ENCODE measurements around the gene VKORC1.

VKORC1 gene

GRCh38 chr16:31136287-31136662, 41.7 kb upstream of the VKORC1 start:
- no peak for ATAC-seq

GRCh38 chr16:31135535-31136286, 41.1 kb upstream of the VKORC1 start, which contains the start of gene PRSS8:
Gene PRSS8, minus strand, starts transcription at chr16:31135727. Its CDS starts 229 bp downstream, at chr16:31135498.
- no peak for TF ChIP-seq ISL1 (CRISPR knock-in tag; IDR thresholded peaks at IDR 0.05)
- TF ChIP-seq RARB (CRISPR knock-in tag; IDR thresholded peaks at IDR 0.05): no peak
- TF ChIP-seq ZNF8 (CRISPR knock-in tag; IDR thresholded peaks at IDR 0.05): no peak
- no peak for ATAC-seq

More at GRCh38 chr16:31136287-31136662, 41.7 kb upstream of the VKORC1 start:
- TF ChIP-seq RARB (CRISPR knock-in tag; IDR thresholded peaks at IDR 0.05): no peak
- no peak for TF ChIP-seq ZFP30 (CRISPR knock-in tag; IDR thresholded peaks at IDR 0.05)
- no peak for TF ChIP-seq ZNF565 (CRISPR knock-in tag; conservative IDR thresholded peaks at IDR 0.05; ENCODE audit: low read depth)
- no peak for TF ChIP-seq ZNF70 (CRISPR knock-in tag; IDR thresholded peaks at IDR 0.05)
- no peak for TF ChIP-seq SNAI2 (CRISPR knock-in tag; IDR thresholded peaks at IDR 0.05)
- TF ChIP-seq BACH2 (CRISPR knock-in tag; IDR thresholded peaks at IDR 0.05; ENCODE audit: borderline replicate concordance): no peak

GRCh38 chr16:31134625-31135534, 40.3 kb upstream of the VKORC1 start:
- no peak for ATAC-seq
- no peak for TF ChIP-seq OSR1 (CRISPR knock-in tag; IDR thresholded peaks at IDR 0.05)
- TF ChIP-seq PPARA (CRISPR knock-in tag; IDR thresholded peaks at IDR 0.05; ENCODE audit: borderline replicate concordance): no peak
- TF ChIP-seq PATZ1 (CRISPR knock-in tag; IDR thresholded peaks at IDR 0.05; ENCODE audit: borderline replicate concordance): no peak
- TF ChIP-seq ZFP30 (CRISPR knock-in tag; IDR thresholded peaks at IDR 0.05): no peak
- TF ChIP-seq GLIS3 (CRISPR knock-in tag; IDR thresholded peaks at IDR 0.05): no peak
- no peak for TF ChIP-seq ZC3H10 (CRISPR knock-in tag; IDR thresholded peaks at IDR 0.05)
- no peak for TF ChIP-seq ZNF565 (CRISPR knock-in tag; conservative IDR thresholded peaks at IDR 0.05; ENCODE audit: low read depth)
- no peak for TF ChIP-seq TSHZ2 (CRISPR knock-in tag; IDR thresholded peaks at IDR 0.05)
- TF ChIP-seq POU6F1 (CRISPR knock-in tag; IDR thresholded peaks at IDR 0.05; ENCODE audit: borderline replicate concordance, low read depth): no peak
- TF ChIP-seq ZNF8 (CRISPR knock-in tag; IDR thresholded peaks at IDR 0.05): no peak
- no peak for TF ChIP-seq TCF4 (CRISPR knock-in tag; IDR thresholded peaks at IDR 0.05; ENCODE audit: borderline replicate concordance)
- no peak for TF ChIP-seq SNAI2 (CRISPR knock-in tag; IDR thresholded peaks at IDR 0.05)
- no peak for TF ChIP-seq BACH2 (CRISPR knock-in tag; IDR thresholded peaks at IDR 0.05; ENCODE audit: borderline replicate concordance)
- TF ChIP-seq ISL1 (CRISPR knock-in tag; IDR thresholded peaks at IDR 0.05): no peak
- no peak for TF ChIP-seq CREB5 (CRISPR knock-in tag; IDR thresholded peaks at IDR 0.05; ENCODE audit: low read depth)
- TF ChIP-seq RARB (CRISPR knock-in tag; IDR thresholded peaks at IDR 0.05): no peak
- TF ChIP-seq CSDC2 (CRISPR knock-in tag; IDR thresholded peaks at IDR 0.05): no peak
- no peak for TF ChIP-seq ARNTL (CRISPR knock-in tag; IDR thresholded peaks at IDR 0.05; ENCODE audit: borderline replicate concordance, low read depth)
- TF ChIP-seq TOX (CRISPR knock-in tag; IDR thresholded peaks at IDR 0.05; ENCODE audit: borderline replicate concordance): no peak

Measured in SK-N-SH treated with all-trans-retinoic acid at 6 μM for 48 hours (cell line).